ENCODE measurements around the gene FSTL1.

DNA sequence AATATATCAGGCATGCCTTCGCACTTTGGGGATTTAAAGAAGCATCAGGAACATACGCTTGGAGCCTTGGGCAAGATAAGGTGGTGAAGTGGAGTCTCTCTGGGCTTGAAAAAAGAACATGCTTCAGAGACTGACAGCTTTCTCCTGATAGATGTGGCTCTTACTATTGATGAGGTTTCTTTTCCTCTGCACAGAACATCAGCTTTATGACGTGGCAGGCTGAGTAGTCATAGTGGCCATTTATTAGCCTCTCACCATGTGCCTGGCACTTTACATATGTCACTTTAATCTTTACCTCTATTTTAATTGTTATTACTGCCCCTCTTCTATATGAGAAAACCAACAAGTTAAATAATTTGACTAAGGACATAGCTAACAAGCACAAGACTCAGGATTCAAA, 82.6 kb downstream of the FSTL1 start:
- no peak for TF ChIP-seq CTCF (IDR thresholded peaks at IDR 0.05)
- TF ChIP-seq POLR2A (IDR thresholded peaks at IDR 0.05), result no peak

Measured in uterus (tissue), 2 donors.